MM.1S (cell line): ENCODE measurements around the gene WASF2.

Source experiments
- DNase-seq: peaks from one replicate; pipeline ENCODE4 v3.0.0-alpha.2; 2015
- H2AFZ ChIP-seq: fragments of 300-600 bp; sonication (generic); 2 replicates; pipeline ENCODE4 v1.6.0; 2016; ENCODE audit warnings: antibody characterized with exemption, low read length
- H3F3A ChIP-seq: fragments of 300-600 bp; sonication (generic); 2 replicates; pipeline ENCODE4 v1.6.1; 2016; ENCODE audit warnings: mild to moderate bottlenecking, antibody characterized with exemption, low read length, moderate library complexity, mixed read lengths; ENCODE audit not compliant: insufficient read depth
- H3K27ac ChIP-seq: fragments of 300-600 bp; sonication (generic); 2 replicates; pipeline ENCODE4 v1.5.1; 2016; ENCODE audit warnings: mild to moderate bottlenecking, low read length
- H3K27me3 ChIP-seq: fragments of 300-600 bp; sonication (generic); replicated peaks from 2 replicates; pipeline ENCODE4 v1.6.0; 2016; ENCODE audit warnings: low read length; ENCODE audit not compliant: insufficient read depth
- H3K36me3 ChIP-seq: fragments of 300-600 bp; sonication (generic); replicated peaks from 2 replicates; pipeline ENCODE4 v1.6.1; 2016; ENCODE audit warnings: mild to moderate bottlenecking, low read length, mixed read lengths; ENCODE audit not compliant: insufficient read depth
- H3K4me1 ChIP-seq: fragments of 300-600 bp; sonication (generic); 2 replicates; pipeline ENCODE4 v1.6.1; 2016; ENCODE audit warnings: low read length, mixed read lengths
- H3K4me2 ChIP-seq: fragments of 300-600 bp; sonication (generic); 2 replicates; pipeline ENCODE4 v1.6.0; 2016; ENCODE audit warnings: low read depth, low read length
- H3K4me3 ChIP-seq: fragments of 300-600 bp; sonication (generic); 2 replicates; pipeline ENCODE4 v1.5.1; 2016; ENCODE audit warnings: low read length, mixed read lengths
- H3K79me2 ChIP-seq: fragments of 300-600 bp; sonication (generic); 2 replicates; pipeline ENCODE4 v1.6.1; 2016; ENCODE audit warnings: mixed run types, low read length, mixed read lengths
- H3K9ac ChIP-seq: fragments of 300-600 bp; sonication (generic); 2 replicates; pipeline ENCODE4 v1.6.1; 2016; ENCODE audit warnings: low read length, mixed read lengths
- H3K9me2 ChIP-seq: fragments of 300-600 bp; sonication (generic); replicated peaks from 2 replicates; pipeline ENCODE4 v1.6.1; 2016; ENCODE audit warnings: mild to moderate bottlenecking, low read length, mixed read lengths; ENCODE audit not compliant: insufficient read depth
- H3K9me3 ChIP-seq: fragments of 300-600 bp; sonication (generic); replicated peaks from 2 replicates; pipeline ENCODE4 v1.6.1; 2016; ENCODE audit warnings: mild to moderate bottlenecking, low read length, mixed read lengths; ENCODE audit not compliant: insufficient read depth
- H4K20me1 ChIP-seq: fragments of 300-600 bp; sonication (generic); 2 replicates; pipeline ENCODE4 v1.6.1; 2016; ENCODE audit warnings: mild to moderate bottlenecking, low read length, moderate library complexity, mixed read lengths; ENCODE audit not compliant: insufficient read depth
- EZH2 ChIP-seq: fragments of 300-600 bp; sonication (generic); optimal IDR thresholded peaks from 2 replicates; pipeline ENCODE3; 2017; ENCODE audit warnings: low read depth, mild to moderate bottlenecking, antibody characterized with exemption, low read length, mixed read lengths
- EZH2phosphoT487 ChIP-seq: fragments of 300-600 bp; sonication (generic); IDR thresholded peaks from 2 replicates; pipeline ENCODE4 v1.6.1; 2018; ENCODE audit warnings: antibody characterized with exemption, low read length
- TF ChIP-seq, protein P1 (sequence below): fragments of 300-600 bp; sonication (generic); IDR thresholded peaks from 2 replicates; pipeline ENCODE4 v1.5.1; 2016; ENCODE audit warnings: antibody characterized with exemption, low read length, mixed read lengths

Gene WASF2

DNA sequence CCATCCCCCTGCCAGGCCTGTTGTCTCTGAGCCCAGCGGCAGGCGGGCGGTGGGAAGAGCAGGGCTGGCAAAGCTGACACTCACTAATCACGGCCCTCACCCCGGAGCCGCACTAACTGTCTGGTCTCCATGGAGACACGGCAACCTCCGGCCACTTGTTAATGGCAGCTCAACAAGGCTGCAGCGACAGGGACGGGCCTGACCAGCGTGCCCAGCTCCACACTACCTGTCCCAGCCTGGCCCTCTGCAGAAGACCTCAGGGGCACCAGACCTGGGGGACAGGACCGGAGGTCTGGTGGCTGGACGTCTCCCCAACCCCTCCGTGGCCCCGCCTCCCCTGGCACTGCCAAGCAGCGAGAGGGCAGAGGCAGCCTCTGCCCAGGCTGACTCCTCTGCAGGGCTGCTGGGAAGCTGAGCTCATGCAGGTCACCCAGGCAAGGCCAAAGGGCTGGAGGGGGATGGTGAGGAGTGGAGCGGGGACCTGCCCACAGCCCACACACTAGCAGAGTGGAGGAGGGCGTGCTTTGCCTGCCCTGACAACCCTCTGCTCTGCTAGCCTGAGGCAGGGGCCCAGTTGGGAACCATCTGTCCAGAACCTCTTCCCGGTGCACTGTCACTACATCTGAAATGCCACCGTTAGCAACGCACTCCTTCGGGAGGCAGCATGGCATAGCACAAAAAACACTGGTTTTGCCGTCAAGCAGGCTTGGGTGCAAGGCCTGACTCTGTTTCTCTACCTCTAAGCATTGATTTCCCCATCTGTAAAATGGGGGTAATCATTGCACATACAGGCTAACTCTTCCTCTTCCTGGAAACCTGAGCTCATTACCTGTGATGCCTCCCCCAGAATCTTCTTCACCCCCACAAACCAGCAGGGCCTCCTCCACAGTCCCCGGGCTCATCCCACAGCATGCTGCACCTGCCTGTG lies 29.6 kb upstream of the WASF2 start:
- no peak for DNase-seq

DNA sequence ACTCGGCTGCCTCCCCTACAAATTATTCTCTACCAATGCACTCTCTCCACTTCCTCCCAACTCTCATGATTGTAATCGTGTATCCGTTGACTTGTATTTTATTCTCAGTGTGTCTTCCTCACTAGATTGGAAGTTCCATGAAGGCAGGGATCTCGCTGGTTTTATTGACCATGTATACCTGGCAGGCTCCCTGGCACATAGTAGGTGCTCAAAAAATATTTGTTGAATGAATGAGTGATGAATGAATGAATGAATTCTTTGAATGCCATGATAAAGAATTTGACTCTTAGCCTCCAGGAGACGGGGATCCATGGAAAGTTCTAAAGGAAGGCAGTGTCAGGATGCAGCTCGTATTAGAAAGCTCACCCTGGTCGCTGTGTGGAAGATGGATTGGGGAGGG lies 28.8 kb upstream of the WASF2 start:
- Histone ChIP-seq H3K4me2 (no peak overlapping the region), H3K9ac (no peak overlapping the region), H2AFZ (no peak overlapping the region), H3K36me3 (no peaks in the 10 kb centered on the region), H3F3A (no peaks in the 10 kb centered on the region), H3K27me3 (no peaks in the 10 kb centered on the region), H3K9me3 (no peaks in the 10 kb centered on the region), H3K9me2 (no peaks in the 10 kb centered on the region), H3K4me1 (peaks cover 8% of the 10 kb centered on the region; the same call in 1 of the 2 replicates), H3K79me2 (no peaks in the 10 kb centered on the region), H4K20me1 (no peaks in the 10 kb centered on the region), H3K27ac (no peak overlapping the region), H3K4me3 (no peak overlapping the region)
- TF ChIP-seq EZH2 (no peak), EZH2phosphoT487 (no peak)
- TF ChIP-seq, protein P1, sequence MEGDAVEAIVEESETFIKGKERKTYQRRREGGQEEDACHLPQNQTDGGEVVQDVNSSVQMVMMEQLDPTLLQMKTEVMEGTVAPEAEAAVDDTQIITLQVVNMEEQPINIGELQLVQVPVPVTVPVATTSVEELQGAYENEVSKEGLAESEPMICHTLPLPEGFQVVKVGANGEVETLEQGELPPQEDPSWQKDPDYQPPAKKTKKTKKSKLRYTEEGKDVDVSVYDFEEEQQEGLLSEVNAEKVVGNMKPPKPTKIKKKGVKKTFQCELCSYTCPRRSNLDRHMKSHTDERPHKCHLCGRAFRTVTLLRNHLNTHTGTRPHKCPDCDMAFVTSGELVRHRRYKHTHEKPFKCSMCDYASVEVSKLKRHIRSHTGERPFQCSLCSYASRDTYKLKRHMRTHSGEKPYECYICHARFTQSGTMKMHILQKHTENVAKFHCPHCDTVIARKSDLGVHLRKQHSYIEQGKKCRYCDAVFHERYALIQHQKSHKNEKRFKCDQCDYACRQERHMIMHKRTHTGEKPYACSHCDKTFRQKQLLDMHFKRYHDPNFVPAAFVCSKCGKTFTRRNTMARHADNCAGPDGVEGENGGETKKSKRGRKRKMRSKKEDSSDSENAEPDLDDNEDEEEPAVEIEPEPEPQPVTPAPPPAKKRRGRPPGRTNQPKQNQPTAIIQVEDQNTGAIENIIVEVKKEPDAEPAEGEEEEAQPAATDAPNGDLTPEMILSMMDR = no peak
- no peak for DNase-seq

More for the DNA sequence above, 29.6 kb upstream of the WASF2 start:
- Histone ChIP-seq H3K9me2 (no peaks in the 10 kb centered on the region), H3K9me3 (no peaks in the 10 kb centered on the region), H3K27ac (no peak overlapping the region), H3F3A (no peaks in the 10 kb centered on the region), H4K20me1 (no peaks in the 10 kb centered on the region), H3K36me3 (no peaks in the 10 kb centered on the region), H3K9ac (no peak overlapping the region), H3K4me3 (no peak overlapping the region), H3K4me2 (no peak overlapping the region), H2AFZ (no peak overlapping the region), H3K79me2 (no peaks in the 10 kb centered on the region), H3K27me3 (no peaks in the 10 kb centered on the region), H3K4me1 (peaks cover 8% of the 10 kb centered on the region; the same call in 1 of the 2 replicates)
- TF ChIP-seq EZH2 (no peak), EZH2phosphoT487 (no peak)
- TF ChIP-seq, protein P1 = no peak

DNA sequence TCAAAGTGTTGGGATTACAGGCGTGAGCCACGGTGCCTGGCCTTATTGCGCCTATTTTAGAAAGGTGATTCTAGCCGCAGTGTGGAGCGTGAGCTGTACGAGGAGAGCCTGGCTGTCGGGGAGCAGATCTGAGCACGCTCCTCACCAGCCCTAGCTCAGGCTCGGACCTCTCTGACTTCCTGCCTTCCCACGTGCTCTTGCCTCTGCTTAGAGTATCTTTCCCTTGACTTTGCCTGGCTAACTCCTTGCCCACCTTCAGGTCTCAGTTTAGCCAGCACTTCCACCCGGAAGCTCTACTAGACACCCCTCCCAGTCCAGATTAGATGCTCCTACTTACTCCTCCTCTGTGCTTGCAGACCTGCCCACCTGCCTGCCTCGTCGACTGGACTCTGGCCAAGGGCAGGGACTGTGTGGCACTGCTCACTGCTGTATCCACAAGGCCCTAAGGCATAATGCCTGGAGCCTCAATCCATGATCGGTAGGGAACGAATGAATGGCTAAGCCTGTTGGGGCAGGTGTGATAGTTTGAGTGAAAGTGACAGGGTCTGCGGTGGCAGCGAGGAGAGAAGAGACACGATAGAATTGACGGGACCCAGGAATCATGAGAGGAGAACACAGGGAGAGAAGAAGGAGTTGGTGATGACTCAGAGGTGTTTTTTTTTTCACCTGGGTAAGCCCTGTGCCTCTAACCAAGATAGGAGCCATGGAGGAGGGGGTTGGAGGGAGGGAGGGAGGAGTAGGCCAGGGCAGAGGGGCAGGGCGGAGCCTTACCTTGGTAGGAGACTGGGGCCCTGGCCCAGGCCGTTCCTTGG lies 28.1 kb upstream of the WASF2 start:
- no peak for DNase-seq
- Histone ChIP-seq H3K9me3 (no peaks in the 10 kb centered on the region), H4K20me1 (no peaks in the 10 kb centered on the region), H2AFZ (no peak overlapping the region), H3K9me2 (no peaks in the 10 kb centered on the region), H3K4me2 (no peak overlapping the region), H3K9ac (no peak overlapping the region), H3K27ac (no peak overlapping the region), H3F3A (no peaks in the 10 kb centered on the region), H3K4me1 (peaks cover 8% of the 10 kb centered on the region; the same call in 1 of the 2 replicates), H3K79me2 (no peaks in the 10 kb centered on the region), H3K36me3 (no peaks in the 10 kb centered on the region), H3K27me3 (no peaks in the 10 kb centered on the region), H3K4me3 (no peak overlapping the region)
- TF ChIP-seq, protein P1 = no peak
- TF ChIP-seq EZH2phosphoT487 = no peak
- no peak for TF ChIP-seq EZH2
